Adrenal gland (tissue), 12 donors: Measurements from ENCODE around the gene ROBO2. TPM values are rescaled to one million over a fixed set of nuclear protein-coding genes. Genes with fewer than 3 reads are reported as not detected.

Experiments
- DNase-seq, 7 donors: peaks; one replicate each; pipeline ENCODE4 v3.0.0-alpha.2; 2019 to 2020
- H3K27ac ChIP-seq, 5 donors: fragments of 200-600 bp; sonication (generic) in 4 of 5; 1 replicate in 3 of 5; 2 replicates in 2 of 5; pipeline versions ENCODE4 v1.5.1 to v1.8.0; 2016 to 2020; ENCODE audit warnings: mild to moderate bottlenecking in 1 of 5
- H3K27me3 ChIP-seq: fragments of 200-600 bp; 2 replicates; pipeline ENCODE4 v1.8.0; 2021
- H3K36me3 ChIP-seq, 2 donors: fragments of 200-600 bp; replicated peaks in 1 of 2; 1 replicate in 1 of 2; 2 replicates in 1 of 2; pipeline versions ENCODE4 v1.5.1 to v1.8.0; 2018 to 2022
- H3K4me1 ChIP-seq, 2 donors: fragments of 200-600 bp; replicated peaks in 1 of 2; 1 replicate in 1 of 2; 2 replicates in 1 of 2; pipeline versions ENCODE4 v1.5.1 to v1.8.0; 2018 to 2021
- H3K4me3 ChIP-seq, 4 donors: fragments of 200-600 bp; sonication (generic) in 3 of 4; one replicate each; pipeline ENCODE4 v1.5.1; 2016 to 2018
- H3K9me3 ChIP-seq, 3 donors: fragments of 200-600 bp; sonication (generic) in 1 of 3; replicated peaks in 1 of 3; 1 replicate in 2 of 3; 2 replicates in 1 of 3; pipeline versions ENCODE4 v1.5.1 to v1.8.0; 2016 to 2021
- POLR2A ChIP-seq, 2 donors: fragments of 450-650 bp; IDR thresholded peaks; one replicate each; pipeline ENCODE4 v1.6.1; 2017; ENCODE audit warnings: antibody characterized with exemption in 2 of 2, mild to moderate bottlenecking in 2 of 2, moderate library complexity in 1 of 2
- WGBS, 4 donors: extraction: QIAGEN DNeasy Blood & Tissue Kit in 2 of 4; methylation state at CpG; one replicate each; pipeline versions ENCODE4 v1.1.5 to v1.1.7; 2013 to 2017; 5-methylcytosine and 5-hydroxymethylcytosine counted together
- intact Hi-C, 2 donors: fragments of 100-400 bp; cut with DNase I; formaldehyde crosslinking; loops; one replicate each; pipeline versions ENCODE4 v1.14.1 to v1.15.0; 2022 to 2023
- polyA plus RNA-seq, 3 donors: library from polyadenylated mRNA; stranded (reverse); fragments of 200-250 nt in 2 of 3; fragments of 350-450 nt in 1 of 3; fragmentation: Illumina TruSeq in 1 of 3; extraction: RNeasy Lipid Tissue Mini Kit (QIAGEN cat#74804) in 1 of 3; gene quantifications; one replicate each; pipeline ENCODE4 v1.2.3, GENCODE V29; 2013 to 2014
- total RNA-seq, 9 donors: library from RNA; depleted of rRNA in 4 of 9; stranded (reverse); fragments of >200 nt in 4 of 9; fragments of 120-200 nt in 1 of 9; fragmentation: NEBNext Ultra II Directional in 1 of 9; extraction: Animal tissue kit (Norgen Biotek cat#: 25700) in 1 of 9; gene quantifications; one replicate each; pipeline versions ENCODE4 v1.1.0 to v1.2.4, GENCODE V29; 2013 to 2023
- TF ChIP-seq, protein P1 (sequence below), 6 experiments: fragments of 450-650 bp in 4 of 6; fragments of 200-600 bp in 2 of 6; sonication (generic) in 1 of 6; IDR thresholded peaks; 1 replicate in 5 of 6; 2 replicates in 1 of 6; pipeline versions ENCODE4 v1.5.1 to v1.8.0; 2016 to 2021; ENCODE audit warnings: antibody characterized with exemption in 6 of 6, mild to moderate bottlenecking in 2 of 6, moderate library complexity in 1 of 6
- donor health status: healthy with polysubstance abuse.
- donor health status: Bipolar disorder and iron deficiency.
- donor health status: DM: yes; HTN: yes; CAD: no.
- donor health status: DM: no; HTN: no; CAD: no.
- donor health status: DM: no; HTN: no; CAD: no.
- donor health status: DM: yes; HTN: yes; CAD: no.

ROBO2 gene
- total and polyA plus RNA-seq, 12 donors: 0.30 to 9.9 (median 2.5) TPM; not detected in 1

DNA sequence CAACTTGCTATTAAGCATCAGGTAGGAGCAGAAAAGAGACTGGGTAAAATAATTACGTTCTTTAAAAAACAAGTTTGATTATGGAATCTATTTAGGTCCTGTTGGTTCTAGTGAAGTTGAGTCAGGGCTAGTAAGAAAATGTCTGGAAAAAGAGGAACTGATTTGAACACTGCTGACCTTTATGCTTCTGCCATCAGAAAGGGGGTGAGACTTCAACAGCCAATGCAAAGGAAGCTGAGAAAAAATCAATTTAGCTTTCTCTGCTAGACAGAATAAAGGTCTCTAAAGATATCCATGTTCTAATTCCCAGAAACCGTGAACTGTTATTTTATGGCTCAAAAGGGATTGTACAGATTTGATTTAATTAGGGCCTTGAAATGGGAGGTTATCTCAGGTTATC, 157.5 kb downstream of the ROBO2 start:
- no peaks in the 10 kb centered on the region for H3K36me3 ChIP-seq
- no peaks in the 10 kb centered on the region for H3K4me1 ChIP-seq
- TF ChIP-seq, protein P1, sequence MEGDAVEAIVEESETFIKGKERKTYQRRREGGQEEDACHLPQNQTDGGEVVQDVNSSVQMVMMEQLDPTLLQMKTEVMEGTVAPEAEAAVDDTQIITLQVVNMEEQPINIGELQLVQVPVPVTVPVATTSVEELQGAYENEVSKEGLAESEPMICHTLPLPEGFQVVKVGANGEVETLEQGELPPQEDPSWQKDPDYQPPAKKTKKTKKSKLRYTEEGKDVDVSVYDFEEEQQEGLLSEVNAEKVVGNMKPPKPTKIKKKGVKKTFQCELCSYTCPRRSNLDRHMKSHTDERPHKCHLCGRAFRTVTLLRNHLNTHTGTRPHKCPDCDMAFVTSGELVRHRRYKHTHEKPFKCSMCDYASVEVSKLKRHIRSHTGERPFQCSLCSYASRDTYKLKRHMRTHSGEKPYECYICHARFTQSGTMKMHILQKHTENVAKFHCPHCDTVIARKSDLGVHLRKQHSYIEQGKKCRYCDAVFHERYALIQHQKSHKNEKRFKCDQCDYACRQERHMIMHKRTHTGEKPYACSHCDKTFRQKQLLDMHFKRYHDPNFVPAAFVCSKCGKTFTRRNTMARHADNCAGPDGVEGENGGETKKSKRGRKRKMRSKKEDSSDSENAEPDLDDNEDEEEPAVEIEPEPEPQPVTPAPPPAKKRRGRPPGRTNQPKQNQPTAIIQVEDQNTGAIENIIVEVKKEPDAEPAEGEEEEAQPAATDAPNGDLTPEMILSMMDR (IDR thresholded peaks at IDR 0.05): no peak
- TF ChIP-seq POLR2A (IDR thresholded peaks at IDR 0.05): no peak
- intact Hi-C loops: no loop called here
- 75 to 88% (median 85%) methylated on average over 2 of the region's 2 CpGs for WGBS, 4 donors
- no peak for DNase-seq
- H3K9me3 ChIP-seq: no peaks in the 10 kb centered on the region
- H3K27ac ChIP-seq: no peak overlapping the region
- H3K27me3 ChIP-seq: no peaks in the 10 kb centered on the region
- H3K4me3 ChIP-seq: no peak overlapping the region

DNA sequence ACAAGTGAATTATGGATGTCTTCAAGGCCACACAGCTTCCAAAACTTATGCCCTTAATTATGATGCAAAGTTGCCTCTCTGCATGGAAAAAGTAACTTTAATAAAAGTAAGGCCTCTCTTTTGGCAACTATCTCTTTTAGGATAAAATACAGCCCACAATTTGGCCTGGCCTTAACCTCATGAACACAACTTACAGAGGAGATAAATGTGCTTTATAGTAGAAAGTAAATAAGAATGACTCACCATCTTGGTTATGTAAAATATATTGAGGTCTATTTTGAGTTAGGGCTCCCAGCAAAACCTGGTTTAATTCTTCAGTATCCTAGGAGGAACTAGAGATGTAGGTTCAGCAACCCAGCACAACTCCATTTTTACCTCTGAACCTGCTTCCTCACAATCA, 164.0 kb downstream of the ROBO2 start:
- TF ChIP-seq, protein P1 (IDR thresholded peaks at IDR 0.05): no peak
- no peak for TF ChIP-seq POLR2A (IDR thresholded peaks at IDR 0.05)
- no peaks in the 10 kb centered on the region for H3K27me3 ChIP-seq
- H3K27ac ChIP-seq: no peak overlapping the region
- no peaks in the 10 kb centered on the region for H3K36me3 ChIP-seq
- no peak for DNase-seq
- H3K9me3 ChIP-seq: no peaks in the 10 kb centered on the region
- intact Hi-C loops: no loop called here
- no peaks in the 10 kb centered on the region for H3K4me1 ChIP-seq
- H3K4me3 ChIP-seq: no peak overlapping the region

DNA sequence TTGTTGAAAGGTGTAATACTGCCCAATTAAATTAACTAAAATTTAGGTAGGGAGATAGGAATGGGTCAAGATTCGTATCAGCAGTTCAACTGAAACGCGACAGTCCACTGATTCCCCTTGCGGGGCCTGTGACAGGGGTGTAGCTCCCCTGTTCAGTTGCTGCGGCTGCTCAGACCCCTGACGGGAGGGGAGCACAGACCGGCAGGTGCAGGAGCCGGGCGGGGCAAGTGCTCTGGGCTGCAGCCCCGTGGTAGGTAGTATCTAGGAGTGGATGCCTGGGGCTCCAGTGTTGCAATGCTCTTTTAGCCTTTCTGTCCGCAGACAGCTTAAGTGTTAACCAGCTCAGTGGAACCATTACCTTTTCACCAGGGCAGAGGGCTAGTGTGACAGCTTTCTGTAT, 164.9 kb downstream of the ROBO2 start:
- Histone ChIP-seq H3K4me1 (no peaks in the 10 kb centered on the region), H3K4me3 (no peak overlapping the region), H3K9me3 (no peaks in the 10 kb centered on the region), H3K27ac (no peak overlapping the region), H3K36me3 (no peaks in the 10 kb centered on the region), H3K27me3 (no peaks in the 10 kb centered on the region)
- intact Hi-C loops: no loop called here
- DNase-seq: no peak
- WGBS, 4 donors: 83 to 88% (median 87%) methylated on average over 4 to 11 of the region's 11 CpGs
- no peak for TF ChIP-seq POLR2A (IDR thresholded peaks at IDR 0.05)
- TF ChIP-seq, protein P1 (IDR thresholded peaks at IDR 0.05): no peak

DNA sequence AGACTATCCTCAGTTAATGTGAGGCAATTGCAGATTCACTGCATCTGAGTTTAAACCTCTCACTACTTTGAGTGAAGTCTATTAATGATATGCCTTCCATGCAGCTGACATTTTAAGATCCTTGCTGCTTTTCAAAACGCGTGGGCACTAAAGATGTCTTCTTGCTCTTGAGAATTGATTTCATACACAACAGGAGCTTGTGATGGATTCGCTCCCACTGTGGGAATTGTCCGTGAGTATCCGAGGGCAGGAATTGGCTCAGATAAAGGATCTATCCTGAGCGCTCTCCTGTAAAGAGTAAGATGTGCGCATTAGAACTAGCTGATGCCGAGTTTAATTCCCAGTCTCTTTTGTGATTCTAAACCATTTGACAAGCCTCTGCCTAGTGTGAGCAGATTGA, 167.9 kb downstream of the ROBO2 start:
- Histone ChIP-seq H3K9me3 (no peaks in the 10 kb centered on the region), H3K36me3 (no peaks in the 10 kb centered on the region), H3K27ac (no peak overlapping the region), H3K4me3 (no peak overlapping the region), H3K27me3 (no peaks in the 10 kb centered on the region), H3K4me1 (no peaks in the 10 kb centered on the region)
- no peak for TF ChIP-seq POLR2A (IDR thresholded peaks at IDR 0.05)
- TF ChIP-seq, protein P1 (IDR thresholded peaks at IDR 0.05): no peak
- WGBS, 4 donors: 79 to 93% (median 85%) methylated on average over 8 of the region's 8 CpGs
- intact Hi-C loops: no loop called here
- no peak for DNase-seq
